Ramos (cell line): ENCODE results near the gene FOXF1.

ENCODE experiments used
- in situ Hi-C: fragments of 300-500 bp; cut with MboI; formaldehyde crosslinking; loops from one replicate; pipeline ENCODE4 v1.14.3; 2022; ENCODE audit warnings: low sequenced_read_pairs; ENCODE audit not compliant: unreplicated experiment

Gene FOXF1

GRCh38 chr16:86492267-86492960 is 17.9 kb upstream of the FOXF1 start:
- in situ Hi-C loops, result no loop called here

GRCh38 chr16:86492961-86493629 is 17.2 kb upstream of the FOXF1 start:
- in situ Hi-C loops, result no loop called here

GRCh38 chr16:86494039-86494564 is 16.2 kb upstream of the FOXF1 start:
- in situ Hi-C loops, result no loop called here

- in situ Hi-C loops, result no loop called here
Measured at GRCh38 chr16:86494565-86495356, 15.6 kb upstream of the FOXF1 start.

GRCh38 chr16:86495357-86495701 is 15.0 kb upstream of the FOXF1 start:
- in situ Hi-C loops, result no loop called here

GRCh38 chr16:86495756-86496261 is 14.5 kb upstream of the FOXF1 start:
- in situ Hi-C loops, result no loop called here

GRCh38 chr16:86496262-86496928 is 13.9 kb upstream of the FOXF1 start:
- in situ Hi-C loops, result no loop called here

GRCh38 chr16:86496929-86497461 is 13.3 kb upstream of the FOXF1 start:
- in situ Hi-C loops, result no loop called here

GRCh38 chr16:86497551-86498021 is 12.7 kb upstream of the FOXF1 start:
- in situ Hi-C loops, result no loop called here

GRCh38 chr16:86498155-86498670 is 12.1 kb upstream of the FOXF1 start:
- in situ Hi-C loops, result no loop called here

GRCh38 chr16:86498671-86499439 is 11.5 kb upstream of the FOXF1 start:
- in situ Hi-C loops, result no loop called here

- in situ Hi-C loops, result no loop called here
Measured at GRCh38 chr16:86499440-86499786, 10.9 kb upstream of the FOXF1 start.

GRCh38 chr16:86499889-86500707 is 10.2 kb upstream of the FOXF1 start:
- in situ Hi-C loops, result no loop called here

- in situ Hi-C loops, result no loop called here
Measured at GRCh38 chr16:86500708-86501510, 9.4 kb upstream of the FOXF1 start.

GRCh38 chr16:86501989-86502855 is 8.1 kb upstream of the FOXF1 start:
- in situ Hi-C loops, result no loop called here
